ENCODE data around the gene C17orf50.

The C17orf50 gene

DNA sequence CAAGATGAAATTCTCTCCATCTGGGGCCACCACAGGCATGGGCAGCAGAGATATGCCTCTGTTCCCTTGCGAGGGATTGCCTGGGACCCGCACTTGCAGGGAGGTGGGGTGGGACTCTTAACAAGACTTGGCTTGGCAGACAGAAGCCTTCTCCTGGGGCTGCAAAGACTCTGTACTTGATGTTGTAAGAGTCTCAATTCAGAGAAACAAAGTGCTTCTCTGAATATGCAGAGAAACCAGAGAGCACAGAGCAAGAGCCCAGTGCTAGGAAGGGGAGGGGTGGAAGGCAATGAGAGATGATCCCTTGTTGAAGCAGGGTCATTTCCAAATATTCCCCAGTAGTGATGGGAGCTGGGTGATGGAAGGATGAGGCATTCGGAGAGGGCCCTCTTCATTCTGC is 32.6 kb downstream of the C17orf50 start:
- DNase-seq (ENCODE audit: insufficient read length) (no peak), FAIRE-seq (no peak)
- TF ChIP-seq TAF1 (IDR thresholded peaks at IDR 0.05; ENCODE audit: borderline replicate concordance, low read depth, low read length) (no peak), POLR2AphosphoS5 (IDR thresholded peaks at IDR 0.05; ENCODE audit: low read depth, low read length) (no peak), POLR2A (IDR thresholded peaks at IDR 0.05; ENCODE audit: low read depth, low read length) (no peak)

DNA sequence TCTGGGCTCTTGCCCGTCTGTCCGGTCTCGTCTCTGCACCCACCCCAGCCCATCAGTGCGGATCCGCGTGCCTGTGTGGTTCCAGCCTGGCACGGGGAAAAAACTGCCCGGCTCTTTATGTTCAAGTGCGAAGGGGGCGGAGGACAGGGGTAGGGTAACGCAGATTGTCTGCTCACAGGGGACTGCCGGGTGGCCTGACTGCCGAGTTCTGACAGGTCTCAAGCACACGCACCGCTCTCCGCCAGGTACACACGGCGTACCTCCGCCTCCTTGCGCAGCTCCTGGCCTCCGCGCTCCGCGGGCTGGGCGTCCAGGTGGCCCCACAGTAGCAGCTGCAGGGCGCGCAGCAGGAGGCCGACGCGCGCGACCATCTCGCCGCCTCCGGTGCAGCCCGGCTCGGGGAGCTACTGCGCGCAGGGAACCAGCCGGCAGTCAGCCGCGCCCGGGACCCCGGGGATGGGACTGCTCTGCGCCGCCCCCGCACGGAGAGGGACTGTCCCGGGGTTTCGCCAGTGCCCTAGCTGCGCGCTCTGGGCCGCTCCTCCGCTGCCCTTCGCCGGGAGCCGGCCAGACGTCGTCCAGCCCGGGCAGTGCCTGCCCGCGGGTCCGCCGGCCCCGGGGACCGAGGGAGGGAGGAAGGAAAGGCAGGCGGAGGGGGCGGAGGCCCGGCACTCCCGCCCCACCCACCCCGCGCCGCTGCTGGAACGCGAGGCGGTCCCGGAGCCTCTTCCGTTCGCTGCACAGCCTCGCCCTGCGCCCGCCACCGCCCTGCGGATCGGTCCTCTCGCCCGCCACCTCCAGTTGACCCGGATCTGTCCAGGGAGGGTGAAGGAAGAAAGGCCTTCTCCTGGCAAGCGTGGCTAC is 34.6 kb downstream of the C17orf50 start, which contains the start of gene MMP28:
MMP28 (minus strand) TSS at position 635 of the 864 bp plus-strand sequence; CDS start at position 371, 264 bp downstream.
- DNase-seq (ENCODE audit: insufficient read length) (peak; percentile 46), FAIRE-seq (no peak)
- TF ChIP-seq POLR2AphosphoS5 (IDR thresholded peaks at IDR 0.05; ENCODE audit: low read depth, low read length), result no peak
- no peak for TF ChIP-seq TAF1 (IDR thresholded peaks at IDR 0.05; ENCODE audit: borderline replicate concordance, low read depth, low read length)
- no peak for TF ChIP-seq POLR2A (IDR thresholded peaks at IDR 0.05; ENCODE audit: low read depth, low read length)

DNA sequence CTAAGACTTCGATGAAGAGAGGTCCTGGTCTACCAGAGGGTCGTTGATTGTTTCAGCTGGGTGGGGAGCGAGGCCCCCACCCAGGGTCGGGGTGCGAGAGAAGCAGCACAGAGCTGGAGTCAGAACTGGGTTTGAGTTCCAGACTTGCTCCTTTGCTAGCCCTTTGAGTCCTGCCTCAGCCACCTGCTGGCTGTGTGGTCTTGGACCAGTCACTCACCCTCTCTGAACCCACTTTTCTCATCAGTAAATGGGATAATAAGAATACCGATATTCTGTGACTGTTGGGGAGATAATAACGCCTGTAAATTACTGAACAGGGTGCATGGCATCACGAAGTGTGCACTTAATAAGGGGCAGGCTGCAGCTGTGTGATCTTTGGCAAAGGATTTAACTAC is 35.2 kb downstream of the C17orf50 start:
- FAIRE-seq (no peak), DNase-seq (ENCODE audit: insufficient read length) (no peak)
- TF ChIP-seq POLR2AphosphoS5 (IDR thresholded peaks at IDR 0.05; ENCODE audit: low read depth, low read length) (no peak), TAF1 (IDR thresholded peaks at IDR 0.05; ENCODE audit: borderline replicate concordance, low read depth, low read length) (no peak), POLR2A (IDR thresholded peaks at IDR 0.05; ENCODE audit: low read depth, low read length) (no peak)

GRCh38 chr17:35796942-35797341 is 36.3 kb downstream of the C17orf50 start:
- no peak for FAIRE-seq
- no peak for DNase-seq (ENCODE audit: insufficient read length)
- TF ChIP-seq POLR2A (IDR thresholded peaks at IDR 0.05; ENCODE audit: low read depth, low read length), result no peak
- TF ChIP-seq TAF1 (IDR thresholded peaks at IDR 0.05; ENCODE audit: borderline replicate concordance, low read depth, low read length), result no peak
- TF ChIP-seq POLR2AphosphoS5 (IDR thresholded peaks at IDR 0.05; ENCODE audit: low read depth, low read length), result no peak

GRCh38 chr17:35797370-35797769 is 36.7 kb downstream of the C17orf50 start:
- TF ChIP-seq POLR2AphosphoS5 (IDR thresholded peaks at IDR 0.05; ENCODE audit: low read depth, low read length) (no peak), TAF1 (IDR thresholded peaks at IDR 0.05; ENCODE audit: borderline replicate concordance, low read depth, low read length) (no peak), POLR2A (IDR thresholded peaks at IDR 0.05; ENCODE audit: low read depth, low read length) (no peak)
- no peak for FAIRE-seq
- no peak for DNase-seq (ENCODE audit: insufficient read length)

DNA sequence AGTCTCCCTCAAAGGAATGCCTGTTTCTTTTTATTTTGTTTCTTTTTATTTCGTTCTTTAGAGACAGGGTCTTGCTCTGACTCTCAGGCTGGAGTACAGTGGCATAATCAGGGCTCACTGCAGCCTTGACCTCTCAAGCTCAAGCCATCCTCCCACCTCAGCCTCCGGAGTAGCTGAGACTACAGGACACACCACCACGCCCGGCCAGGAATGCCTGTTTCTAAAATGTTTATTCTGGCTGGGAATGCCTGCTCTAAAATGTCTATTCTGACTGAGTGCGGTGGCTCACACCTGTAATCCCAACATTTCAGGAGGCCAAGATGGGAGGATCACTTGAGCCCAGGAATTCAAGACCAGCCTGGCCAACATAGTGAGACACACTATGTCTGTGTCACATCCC is 37.2 kb downstream of the C17orf50 start:
- DNase-seq (ENCODE audit: insufficient read length) (no peak), FAIRE-seq (no peak)
- TF ChIP-seq TAF1 (IDR thresholded peaks at IDR 0.05; ENCODE audit: borderline replicate concordance, low read depth, low read length) (no peak), POLR2A (IDR thresholded peaks at IDR 0.05; ENCODE audit: low read depth, low read length) (no peak), POLR2AphosphoS5 (IDR thresholded peaks at IDR 0.05; ENCODE audit: low read depth, low read length) (no peak)

GRCh38 chr17:35799942-35800341 is 39.3 kb downstream of the C17orf50 start:
- FAIRE-seq (no peak), DNase-seq (ENCODE audit: insufficient read length) (no peak)
- no peak for TF ChIP-seq TAF1 (IDR thresholded peaks at IDR 0.05; ENCODE audit: borderline replicate concordance, low read depth, low read length)
- TF ChIP-seq POLR2A (IDR thresholded peaks at IDR 0.05; ENCODE audit: low read depth, low read length), result no peak
- no peak for TF ChIP-seq POLR2AphosphoS5 (IDR thresholded peaks at IDR 0.05; ENCODE audit: low read depth, low read length)

- DNase-seq (ENCODE audit: insufficient read length) (no peak), FAIRE-seq (no peak)
Observed at GRCh38 chr17:35801583-35802224, 41.0 kb downstream of the C17orf50 start.

GRCh38 chr17:35804658-35805192 is 44.0 kb downstream of the C17orf50 start:
- peak; percentile 57 for DNase-seq (ENCODE audit: insufficient read length)
- TF ChIP-seq TAF1 (IDR thresholded peaks at IDR 0.05; ENCODE audit: borderline replicate concordance, low read depth, low read length) (no peak), POLR2AphosphoS5 (IDR thresholded peaks at IDR 0.05; ENCODE audit: low read depth, low read length) (no peak), POLR2A (IDR thresholded peaks at IDR 0.05; ENCODE audit: low read depth, low read length) (no peak)
- no peak for FAIRE-seq

More at GRCh38 chr17:35801583-35802224, 41.0 kb downstream of the C17orf50 start:
- TF ChIP-seq POLR2AphosphoS5 (IDR thresholded peaks at IDR 0.05; ENCODE audit: low read depth, low read length) (no peak), POLR2A (IDR thresholded peaks at IDR 0.05; ENCODE audit: low read depth, low read length) (no peak), TAF1 (IDR thresholded peaks at IDR 0.05; ENCODE audit: borderline replicate concordance, low read depth, low read length) (no peak)

DNA sequence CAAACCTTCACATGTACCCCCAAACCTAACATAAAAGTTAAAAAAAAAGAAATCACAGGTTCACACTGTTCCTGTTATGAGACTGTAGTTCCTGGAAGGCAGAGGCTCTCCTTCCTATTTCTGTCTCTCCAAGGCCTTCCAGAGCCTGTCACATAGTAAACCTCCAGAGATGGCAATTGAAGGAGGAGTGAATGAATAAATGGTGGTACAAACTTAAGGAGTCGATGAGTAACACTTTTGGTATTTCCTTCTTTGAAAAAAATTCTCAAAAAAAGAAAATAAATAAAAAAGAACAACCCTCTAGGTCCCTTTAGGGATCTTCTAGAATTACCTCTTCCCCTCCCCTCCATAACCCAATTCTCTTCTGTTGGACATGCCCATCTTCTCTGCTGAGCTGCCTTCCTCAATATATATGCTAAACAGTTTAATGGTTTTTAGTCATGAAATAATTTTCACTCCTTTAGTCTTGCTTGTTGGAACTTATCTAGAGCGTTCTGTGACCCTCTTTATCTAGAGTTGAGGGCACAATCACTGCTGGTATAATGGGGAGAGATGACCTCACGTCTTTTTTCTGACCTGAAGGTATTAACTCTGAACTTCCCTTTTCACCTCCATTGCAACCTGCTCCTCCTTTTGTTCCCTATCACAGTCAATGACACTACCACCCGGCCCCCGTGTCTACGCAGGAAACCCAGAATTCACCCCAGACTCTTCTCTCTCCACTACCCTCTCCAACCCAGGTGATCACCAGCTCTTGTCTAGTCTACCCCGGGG is 46.9 kb downstream of the C17orf50 start:
- no peak for FAIRE-seq
- TF ChIP-seq POLR2A (IDR thresholded peaks at IDR 0.05; ENCODE audit: low read depth, low read length) (no peak), POLR2AphosphoS5 (IDR thresholded peaks at IDR 0.05; ENCODE audit: low read depth, low read length) (no peak), TAF1 (IDR thresholded peaks at IDR 0.05; ENCODE audit: borderline replicate concordance, low read depth, low read length) (no peak)
- no peak for DNase-seq (ENCODE audit: insufficient read length)
